ENCODE results near the gene ORC5.
"Not testable (repeated sequence)": the region's sequence is repeated elsewhere in the genome, so short reads cannot be mapped to it uniquely, and the experiment has no call there.

The ORC5 gene

GRCh38 chr7:104179178-104179577, 28.6 kb downstream of the ORC5 start:
- DNase-seq: no peak

- not testable (repeated sequence) for DNase-seq
These were observed 30.2 kb downstream of the ORC5 start for GRCh38 chr7:104177565-104178083.

- DNase-seq: no peak
These were observed 31.5 kb downstream of the ORC5 start for GRCh38 chr7:104176332-104176731.

GRCh38 chr7:104175361-104175984, 32.3 kb downstream of the ORC5 start:
- DNase-seq: no peak

GRCh38 chr7:104174798-104175197, 33.0 kb downstream of the ORC5 start:
- no peak for DNase-seq

- DNase-seq: no peak
These were observed 45.7 kb downstream of the ORC5 start for GRCh38 chr7:104162081-104162480.

GRCh38 chr7:104161244-104161643, 46.6 kb downstream of the ORC5 start:
- DNase-seq: no peak

- no peak for DNase-seq
These were observed 47.4 kb downstream of the ORC5 start for GRCh38 chr7:104160375-104160774.

GRCh38 chr7:104156842-104157277, 51.0 kb downstream of the ORC5 start:
- no peak for DNase-seq

- no peak for DNase-seq
These were observed 54.5 kb downstream of the ORC5 start for GRCh38 chr7:104153287-104153686.

- DNase-seq: no peak
These were observed 55.3 kb downstream of the ORC5 start for GRCh38 chr7:104152468-104152867.

- no peak for DNase-seq
These were observed 57.3 kb downstream of the ORC5 start for GRCh38 chr7:104150470-104150869.

- no peak for DNase-seq
These were observed 58.0 kb downstream of the ORC5 start for GRCh38 chr7:104149822-104150221.

GRCh38 chr7:104142147-104142546, 65.7 kb downstream of the ORC5 start:
- DNase-seq: no peak

GRCh38 chr7:104137971-104138370, 69.8 kb downstream of the ORC5 start:
- no peak for DNase-seq

GRCh38 chr7:104137511-104137910, 70.3 kb downstream of the ORC5 start:
- no peak for DNase-seq

GRCh38 chr7:104136981-104137380, 70.8 kb downstream of the ORC5 start:
- DNase-seq: no peak

GRCh38 chr7:104136561-104136960, 71.3 kb downstream of the ORC5 start:
- DNase-seq: no peak

GRCh38 chr7:104135760-104136558, 71.9 kb downstream of the ORC5 start:
- DNase-seq: no peak

GRCh38 chr7:104133238-104133637, 74.6 kb downstream of the ORC5 start:
- DNase-seq: no peak

GRCh38 chr7:104130726-104131125, 77.1 kb downstream of the ORC5 start:
- DNase-seq: no peak

- DNase-seq: no peak
These were observed 80.6 kb downstream of the ORC5 start for GRCh38 chr7:104127204-104127603.

- DNase-seq: no peak
These were observed 81.4 kb downstream of the ORC5 start for GRCh38 chr7:104126411-104126841.

- no peak for DNase-seq
These were observed 82.8 kb downstream of the ORC5 start for GRCh38 chr7:104124893-104125477.

Measured in stimulated activated CD4-positive, alpha-beta T cell treated with anti-CD3 and anti-CD28 coated beads, Interleukin-15, amount 100 ng/mL, for 24 hours (primary cell).